IPS DF 19.7 (cell line): ENCODE data around the gene RCN1.
"Not testable (repeated sequence)": the region's sequence is repeated elsewhere in the genome, so short reads cannot be mapped to it uniquely, and the experiment has no call there.

Source experiments
- DNase-seq: peaks from one replicate; pipeline ENCODE4 v3.0.0-alpha.2; 2013; ENCODE audit warnings: low read depth, low spot score

The RCN1 gene

GRCh38 chr11:32079553-32079952 lies 11.3 kb upstream of the RCN1 start:
- no peak for DNase-seq

GRCh38 chr11:32080361-32080980 lies 10.4 kb upstream of the RCN1 start:
- DNase-seq: no peak

DNA sequence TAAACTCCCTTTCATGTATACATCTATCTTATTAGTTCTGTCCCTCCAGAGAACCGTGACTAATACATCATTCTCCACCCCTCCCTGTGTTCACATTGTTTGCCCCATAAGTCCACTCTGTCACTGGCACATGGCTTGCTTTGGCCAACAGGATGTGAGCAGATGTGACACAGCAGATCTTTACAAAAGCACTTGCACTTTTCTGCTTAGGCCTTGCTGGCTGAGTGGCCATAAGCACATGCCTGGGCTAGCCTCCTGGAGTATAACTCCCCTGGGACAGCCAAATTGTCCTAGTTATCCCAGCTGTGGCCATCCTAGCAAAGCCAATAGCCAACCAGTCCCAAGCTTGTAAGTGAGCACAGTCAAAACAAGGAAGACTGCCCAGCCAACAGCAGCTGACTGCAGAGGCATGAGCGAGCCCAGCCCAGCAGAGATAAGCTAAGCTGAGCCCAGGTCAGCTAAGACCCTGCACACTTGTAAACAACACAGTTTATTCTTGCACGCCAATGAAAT lies 9.7 kb upstream of the RCN1 start:
- no peak for DNase-seq

GRCh38 chr11:32081901-32082300 lies 9.0 kb upstream of the RCN1 start:
- DNase-seq: no peak

- DNase-seq: no peak
These were observed 8.4 kb upstream of the RCN1 start for GRCh38 chr11:32082346-32082986.

- no peak for DNase-seq
These were observed 3.3 kb upstream of the RCN1 start for GRCh38 chr11:32087597-32087996.

DNA sequence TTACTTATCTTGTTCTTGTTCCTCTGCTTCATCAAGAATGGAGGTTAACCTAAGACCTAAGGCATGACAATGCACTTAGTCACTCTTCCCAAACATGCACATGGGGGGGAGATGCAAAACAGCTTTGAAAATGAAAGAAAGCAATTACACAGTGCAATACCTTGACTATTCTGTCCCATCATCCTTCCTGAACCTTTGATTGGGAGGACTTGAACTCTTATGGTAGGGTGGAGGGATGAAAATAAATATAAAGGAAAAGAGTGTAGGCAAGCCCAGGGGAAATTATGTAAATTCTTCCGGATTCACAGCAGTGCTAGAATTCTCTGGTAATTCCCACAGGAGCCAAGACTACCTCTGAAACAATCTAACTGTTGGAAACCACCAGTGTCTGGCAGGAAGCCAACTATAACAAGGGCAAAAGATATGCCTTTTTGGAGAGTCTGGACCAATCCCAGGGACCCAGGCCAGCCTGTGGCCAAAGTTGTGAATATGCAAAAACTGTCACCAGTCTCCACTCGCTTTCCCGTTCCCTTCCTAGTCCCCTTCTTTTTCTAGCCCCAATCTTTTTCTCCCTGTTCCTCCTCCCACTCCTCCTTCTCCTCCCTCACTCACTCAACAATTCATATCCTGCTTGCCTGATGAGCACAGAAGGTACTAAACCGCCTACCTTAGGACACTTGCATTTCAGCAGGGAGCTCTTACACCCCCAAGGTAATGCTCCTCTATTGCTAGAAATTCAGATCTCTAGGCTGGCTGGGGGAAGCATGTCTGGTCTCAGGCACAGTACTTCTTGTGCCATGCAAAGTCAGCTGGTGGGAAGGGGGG lies 2.5 kb upstream of the RCN1 start:
- DNase-seq: no peak

GRCh38 chr11:32092581-32093170 lies 1.8 kb downstream of the RCN1 start:
- no peak for DNase-seq

- no peak for DNase-seq
These were observed 4.0 kb downstream of the RCN1 start for GRCh38 chr11:32094923-32095322.

- DNase-seq: no peak
These were observed 7.4 kb downstream of the RCN1 start for GRCh38 chr11:32098142-32098903.

DNA sequence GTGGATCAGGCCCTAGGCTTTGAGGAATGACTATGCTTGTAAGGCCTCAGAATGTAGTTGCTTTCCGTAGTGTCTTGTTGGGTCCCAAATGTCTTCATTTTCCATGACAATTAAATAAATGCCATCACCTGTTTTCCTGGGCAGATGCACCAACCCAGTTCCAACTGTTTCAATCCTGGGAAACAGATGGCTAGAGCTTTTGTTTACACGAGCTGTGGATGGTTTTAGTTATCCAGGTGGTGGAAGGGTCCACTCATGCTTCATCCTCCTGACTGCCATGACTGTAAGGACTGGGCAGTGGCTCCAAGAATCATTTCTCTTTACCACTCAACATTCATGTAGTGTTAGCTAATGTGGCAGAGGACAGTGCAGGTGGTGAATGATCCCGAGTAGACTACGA lies 8.6 kb downstream of the RCN1 start:
- no peak for DNase-seq

- DNase-seq: no peak
These were observed 9.6 kb downstream of the RCN1 start for GRCh38 chr11:32100495-32100894.

- DNase-seq: no peak
These were observed 10.9 kb downstream of the RCN1 start for GRCh38 chr11:32101791-32102190.

- DNase-seq: not testable (repeated sequence)
These were observed 12.3 kb downstream of the RCN1 start for GRCh38 chr11:32103121-32103719.

- DNase-seq: no peak
These were observed 13.1 kb downstream of the RCN1 start for GRCh38 chr11:32103941-32104340.

GRCh38 chr11:32105871-32106560 lies 15.1 kb downstream of the RCN1 start:
- no peak for DNase-seq

DNA sequence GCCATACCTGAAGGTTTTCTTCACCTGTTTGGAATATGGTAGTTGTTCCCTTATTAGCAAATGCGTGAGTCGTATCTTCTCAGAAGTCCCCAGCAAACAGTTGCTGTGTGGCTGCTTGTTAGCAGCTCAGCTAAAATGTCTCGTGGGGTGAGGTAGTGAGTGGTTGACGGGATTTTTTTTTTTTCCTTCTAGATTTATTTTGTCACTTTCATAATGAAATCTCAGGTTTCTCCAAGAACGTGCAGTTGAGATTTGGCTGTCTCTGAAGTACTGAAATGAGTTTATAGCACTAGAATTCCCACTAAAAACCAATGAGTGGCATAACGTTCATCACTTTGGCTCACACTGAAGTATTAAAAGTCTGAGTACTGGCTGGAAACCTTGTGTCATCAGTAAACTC lies 16.8 kb downstream of the RCN1 start:
- no peak for DNase-seq

GRCh38 chr11:32108576-32108975 lies 17.7 kb downstream of the RCN1 start:
- DNase-seq: no peak

- no peak for DNase-seq
These were observed 18.3 kb downstream of the RCN1 start for GRCh38 chr11:32109138-32109537.

DNA sequence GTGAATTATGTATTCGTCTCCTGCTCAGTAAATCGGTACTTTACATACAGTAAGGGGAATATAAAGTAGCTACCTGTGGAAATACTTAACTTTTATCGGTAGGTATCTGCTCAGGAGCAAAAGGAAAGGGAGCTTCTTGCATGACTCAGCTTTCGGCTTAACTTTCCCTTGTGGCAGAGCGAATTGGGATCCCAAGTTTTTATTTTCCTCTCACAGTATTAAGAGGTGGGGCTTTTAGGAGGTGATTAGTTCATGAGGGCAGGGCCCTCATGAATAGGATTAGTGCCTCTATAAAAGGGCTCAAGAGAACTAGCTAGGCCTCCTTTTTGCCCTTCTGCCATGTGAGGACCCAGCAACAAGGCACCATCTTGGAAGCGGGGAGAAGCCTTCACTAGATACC lies 18.7 kb downstream of the RCN1 start:
- no peak for DNase-seq
